Neural cell (in vitro differentiated cells): Measurements from ENCODE around the gene CHML. TPM values are rescaled to one million over a fixed set of nuclear protein-coding genes. Genes with fewer than 3 reads are reported as not detected.

Source experiments
- H2AFZ ChIP-seq: fragments of 200-600, 300-800 bp; sonication (generic), shearing (Covaris generic); 2 replicates; pipeline ENCODE4 v1.6.0; 2014; ENCODE audit warnings: low read depth, mild to moderate bottlenecking, antibody characterized with exemption, low read length, moderate library complexity
- H3F3A ChIP-seq: fragments of 200-600 bp; shearing (Covaris generic); 2 replicates; pipeline ENCODE4 v1.6.1; 2016; ENCODE audit warnings: mild to moderate bottlenecking, moderate library complexity, mixed read lengths, antibody characterized with exemption, low read length; ENCODE audit not compliant: insufficient read depth, poor library complexity, severe bottlenecking
- H3K27ac ChIP-seq: fragments of 200-600, 300-800 bp; sonication (generic), shearing (Covaris generic); 2 replicates; pipeline ENCODE4 v1.5.1; 2014; ENCODE audit warnings: mild to moderate bottlenecking, low read length, moderate library complexity
- H3K27me3 ChIP-seq: fragments of 300-800, 200-600 bp; sonication (generic), shearing (Covaris generic); 2 replicates; pipeline ENCODE4 v1.6.0; 2014; ENCODE audit warnings: mild to moderate bottlenecking, low read depth, low read length, moderate library complexity; ENCODE audit not compliant: insufficient read depth
- H3K36me3 ChIP-seq: fragments of 300-800, 200-600 bp; sonication (generic), shearing (Covaris generic); 2 replicates; pipeline ENCODE4 v1.5.1; 2014; ENCODE audit warnings: mild to moderate bottlenecking, antibody characterized with exemption, low read length, moderate library complexity; ENCODE audit not compliant: insufficient read depth
- H3K4me2 ChIP-seq: fragments of 300-800, 200-600 bp; sonication (generic), shearing (Covaris generic); 2 replicates; pipeline ENCODE4 v1.6.0; 2014; ENCODE audit warnings: mild to moderate bottlenecking, low read length
- H3K4me3 ChIP-seq: fragments of 300-800, 200-600 bp; sonication (generic), shearing (Covaris generic); 2 replicates; pipeline ENCODE4 v1.5.1; 2014; ENCODE audit warnings: mild to moderate bottlenecking, low read length, moderate library complexity
- H3K79me2 ChIP-seq: fragments of 200-600 bp; shearing (Covaris generic); replicated peaks from 2 replicates; pipeline ENCODE4 v1.6.0; 2014; ENCODE audit warnings: mild to moderate bottlenecking, low read length, moderate library complexity; ENCODE audit not compliant: insufficient read depth
- H3K9ac ChIP-seq: fragments of 300-800, 200-600 bp; sonication (generic), shearing (Covaris generic); 2 replicates; pipeline ENCODE4 v1.6.1; 2016; ENCODE audit warnings: mild to moderate bottlenecking, low read length, mixed read lengths
- H3K9me2 ChIP-seq: fragments of 200-600 bp; shearing (Covaris generic); 2 replicates; pipeline ENCODE4 v1.6.1; 2016; ENCODE audit warnings: mild to moderate bottlenecking, low read length, mixed read lengths; ENCODE audit not compliant: insufficient read depth
- H3K9me3 ChIP-seq: fragments of 200-600, 300-800 bp; sonication (generic), shearing (Covaris generic); 2 replicates; pipeline ENCODE4 v1.6.1; 2016; ENCODE audit warnings: mild to moderate bottlenecking, mixed run types, low read length, moderate library complexity, mixed read lengths
- H4K20me1 ChIP-seq: fragments of 200-600 bp; shearing (Covaris generic); 2 replicates; pipeline ENCODE4 v1.6.1; 2016; ENCODE audit warnings: mild to moderate bottlenecking, mixed run types; ENCODE audit not compliant: insufficient read depth
- EP300 ChIP-seq: fragments of 450-650 bp; conservative IDR thresholded peaks from 2 replicates; pipeline ENCODE4 v1.6.1; 2014; ENCODE audit warnings: antibody characterized with exemption, mild to moderate bottlenecking, moderate library complexity; ENCODE audit not compliant: poor library complexity, severe bottlenecking
- EZH2 ChIP-seq: fragments of 200-600, 300-800 bp; shearing (Covaris generic), sonication (generic); IDR thresholded peaks from 2 replicates; pipeline ENCODE4 v1.6.1; 2014; ENCODE audit warnings: antibody characterized with exemption, low read length, borderline replicate concordance, mild to moderate bottlenecking; ENCODE audit not compliant: insufficient read depth, poor library complexity, severe bottlenecking
- MXI1 ChIP-seq: fragments of 450-650 bp; conservative IDR thresholded peaks from 2 replicates; pipeline ENCODE4 v1.6.1; 2014; ENCODE audit warnings: antibody characterized with exemption, mild to moderate bottlenecking; ENCODE audit not compliant: poor library complexity, severe bottlenecking
- POLR2AphosphoS5 ChIP-seq: IDR thresholded peaks from 2 replicates; pipeline ENCODE4 v1.6.1; 2012
- RAD21 ChIP-seq: fragments of 450-650 bp; conservative IDR thresholded peaks from 2 replicates; pipeline ENCODE4 v1.6.1; 2014; ENCODE audit warnings: antibody characterized with exemption, mild to moderate bottlenecking, moderate library complexity
- SMC3 ChIP-seq: fragments of 450-650 bp; conservative IDR thresholded peaks from 2 replicates; pipeline ENCODE4 v1.6.1; 2014; ENCODE audit warnings: antibody characterized with exemption, mild to moderate bottlenecking, moderate library complexity; ENCODE audit not compliant: poor library complexity
- TAF1 ChIP-seq: IDR thresholded peaks from 2 replicates; pipeline ENCODE4 v1.6.1; 2012; ENCODE audit warnings: low read depth
- polyA plus RNA-seq: library from polyadenylated mRNA; depleted of rRNA; stranded (reverse); fragments of >200 nt; gene quantifications from 2 replicates; pipeline ENCODE4 v1.2.3, GENCODE V29; 2014
- TF ChIP-seq, protein P1 (sequence below): IDR thresholded peaks from 2 replicates; pipeline ENCODE4 v1.6.1; 2012; ENCODE audit warnings: borderline replicate concordance
- TF ChIP-seq, protein P2 (sequence below): fragments of 450-650 bp; IDR thresholded peaks from 2 replicates; pipeline ENCODE4 v1.5.1; 2014; ENCODE audit warnings: antibody characterized with exemption, mild to moderate bottlenecking, moderate library complexity; ENCODE audit not compliant: poor library complexity, severe bottlenecking

CHML gene
- polyA plus RNA-seq, 1 donor from 2014 or later: 18.5 TPM

DNA sequence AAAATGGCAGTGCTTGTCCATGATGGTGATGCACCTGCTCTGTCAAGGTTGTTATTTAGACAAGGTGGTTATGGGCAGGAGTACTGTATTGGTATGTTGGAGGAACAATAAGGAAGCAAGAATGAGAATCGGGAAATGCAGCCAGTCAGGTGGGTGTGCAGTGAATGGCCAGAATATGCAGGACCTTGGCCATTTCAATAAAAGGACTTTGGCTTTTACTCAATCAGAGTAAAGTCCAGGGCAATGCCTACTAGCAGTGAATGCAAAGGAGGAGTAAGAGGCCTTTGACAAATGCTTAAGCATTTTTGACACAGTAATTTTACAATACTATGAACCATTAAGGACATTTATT, 2.4 kb upstream of the CHML start:
- no peaks in the 10 kb centered on the region for H3K9me3 ChIP-seq
- no peak overlapping the region for H3K4me3 ChIP-seq
- H3K79me2 ChIP-seq: peaks cover 18% of the 10 kb centered on the region
- no peaks in the 10 kb centered on the region for H3K27me3 ChIP-seq
- H4K20me1 ChIP-seq: no peaks in the 10 kb centered on the region
- H3F3A ChIP-seq: no peaks in the 10 kb centered on the region
- no peak overlapping the region for H3K4me2 ChIP-seq
- TF ChIP-seq, protein P1, sequence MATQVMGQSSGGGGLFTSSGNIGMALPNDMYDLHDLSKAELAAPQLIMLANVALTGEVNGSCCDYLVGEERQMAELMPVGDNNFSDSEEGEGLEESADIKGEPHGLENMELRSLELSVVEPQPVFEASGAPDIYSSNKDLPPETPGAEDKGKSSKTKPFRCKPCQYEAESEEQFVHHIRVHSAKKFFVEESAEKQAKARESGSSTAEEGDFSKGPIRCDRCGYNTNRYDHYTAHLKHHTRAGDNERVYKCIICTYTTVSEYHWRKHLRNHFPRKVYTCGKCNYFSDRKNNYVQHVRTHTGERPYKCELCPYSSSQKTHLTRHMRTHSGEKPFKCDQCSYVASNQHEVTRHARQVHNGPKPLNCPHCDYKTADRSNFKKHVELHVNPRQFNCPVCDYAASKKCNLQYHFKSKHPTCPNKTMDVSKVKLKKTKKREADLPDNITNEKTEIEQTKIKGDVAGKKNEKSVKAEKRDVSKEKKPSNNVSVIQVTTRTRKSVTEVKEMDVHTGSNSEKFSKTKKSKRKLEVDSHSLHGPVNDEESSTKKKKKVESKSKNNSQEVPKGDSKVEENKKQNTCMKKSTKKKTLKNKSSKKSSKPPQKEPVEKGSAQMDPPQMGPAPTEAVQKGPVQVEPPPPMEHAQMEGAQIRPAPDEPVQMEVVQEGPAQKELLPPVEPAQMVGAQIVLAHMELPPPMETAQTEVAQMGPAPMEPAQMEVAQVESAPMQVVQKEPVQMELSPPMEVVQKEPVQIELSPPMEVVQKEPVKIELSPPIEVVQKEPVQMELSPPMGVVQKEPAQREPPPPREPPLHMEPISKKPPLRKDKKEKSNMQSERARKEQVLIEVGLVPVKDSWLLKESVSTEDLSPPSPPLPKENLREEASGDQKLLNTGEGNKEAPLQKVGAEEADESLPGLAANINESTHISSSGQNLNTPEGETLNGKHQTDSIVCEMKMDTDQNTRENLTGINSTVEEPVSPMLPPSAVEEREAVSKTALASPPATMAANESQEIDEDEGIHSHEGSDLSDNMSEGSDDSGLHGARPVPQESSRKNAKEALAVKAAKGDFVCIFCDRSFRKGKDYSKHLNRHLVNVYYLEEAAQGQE: no peak
- TF ChIP-seq RAD21 (no peak), EZH2 (no peak), POLR2AphosphoS5 (no peak)
- TF ChIP-seq, protein P2, sequence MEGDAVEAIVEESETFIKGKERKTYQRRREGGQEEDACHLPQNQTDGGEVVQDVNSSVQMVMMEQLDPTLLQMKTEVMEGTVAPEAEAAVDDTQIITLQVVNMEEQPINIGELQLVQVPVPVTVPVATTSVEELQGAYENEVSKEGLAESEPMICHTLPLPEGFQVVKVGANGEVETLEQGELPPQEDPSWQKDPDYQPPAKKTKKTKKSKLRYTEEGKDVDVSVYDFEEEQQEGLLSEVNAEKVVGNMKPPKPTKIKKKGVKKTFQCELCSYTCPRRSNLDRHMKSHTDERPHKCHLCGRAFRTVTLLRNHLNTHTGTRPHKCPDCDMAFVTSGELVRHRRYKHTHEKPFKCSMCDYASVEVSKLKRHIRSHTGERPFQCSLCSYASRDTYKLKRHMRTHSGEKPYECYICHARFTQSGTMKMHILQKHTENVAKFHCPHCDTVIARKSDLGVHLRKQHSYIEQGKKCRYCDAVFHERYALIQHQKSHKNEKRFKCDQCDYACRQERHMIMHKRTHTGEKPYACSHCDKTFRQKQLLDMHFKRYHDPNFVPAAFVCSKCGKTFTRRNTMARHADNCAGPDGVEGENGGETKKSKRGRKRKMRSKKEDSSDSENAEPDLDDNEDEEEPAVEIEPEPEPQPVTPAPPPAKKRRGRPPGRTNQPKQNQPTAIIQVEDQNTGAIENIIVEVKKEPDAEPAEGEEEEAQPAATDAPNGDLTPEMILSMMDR: no peak
- H3K9me2 ChIP-seq: no peaks in the 10 kb centered on the region
- H2AFZ ChIP-seq: no peak overlapping the region
- H3K36me3 ChIP-seq: no peaks in the 10 kb centered on the region
- H3K9ac ChIP-seq: no peak overlapping the region
- H3K27ac ChIP-seq: no peak overlapping the region

DNA sequence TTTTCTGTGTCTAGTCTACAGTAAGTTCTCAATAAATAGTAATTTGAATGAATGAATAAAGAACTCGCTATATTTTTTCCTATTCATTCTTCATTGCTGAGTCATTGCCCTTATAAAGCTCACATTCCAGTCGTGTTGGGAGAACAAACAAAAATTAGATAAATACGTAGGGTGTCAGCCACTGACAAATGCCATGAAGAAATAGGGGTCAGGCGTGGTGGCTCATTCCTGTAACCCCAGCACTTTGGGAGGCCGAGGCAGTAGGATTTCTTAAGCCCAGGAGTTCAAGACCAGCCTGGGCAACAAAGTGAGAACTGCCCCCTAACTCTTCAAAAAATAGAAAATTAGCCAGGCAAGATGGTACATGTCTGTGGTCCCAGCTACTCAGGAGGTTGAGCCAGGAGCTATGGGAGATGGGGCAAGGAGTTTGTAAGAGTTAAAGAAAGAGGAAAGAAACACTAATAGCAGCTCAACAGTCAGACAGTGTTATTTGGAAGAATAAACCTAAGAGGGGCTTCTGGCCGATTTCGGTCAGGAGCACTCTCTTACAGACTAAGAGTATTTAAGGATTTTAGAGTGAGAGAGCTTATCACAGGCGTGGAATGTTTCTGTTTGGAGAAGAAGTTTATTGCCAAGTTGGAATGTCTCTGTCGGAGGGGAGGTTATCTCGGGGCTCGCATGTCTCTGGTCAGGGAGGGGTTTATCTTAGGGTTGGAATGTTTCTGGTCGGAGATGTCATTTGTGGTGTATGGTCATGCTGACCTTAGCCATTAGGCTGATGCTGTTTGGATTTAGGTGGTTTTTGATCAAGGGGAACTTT, 1.8 kb upstream of the CHML start:
- no peaks in the 10 kb centered on the region for H3K27me3 ChIP-seq
- no peak overlapping the region for H3K4me2 ChIP-seq
- no peak overlapping the region for H3K4me3 ChIP-seq
- no peaks in the 10 kb centered on the region for H4K20me1 ChIP-seq
- TF ChIP-seq MXI1 (no peak), POLR2AphosphoS5 (no peak), RAD21 (no peak), EZH2 (no peak), SMC3 (no peak), TAF1 (no peak), EP300 (no peak)
- TF ChIP-seq, protein P2: no peak
- TF ChIP-seq, protein P1: no peak
- H2AFZ ChIP-seq: no peak overlapping the region
- no peaks in the 10 kb centered on the region for H3K36me3 ChIP-seq
- peaks cover 18% of the 10 kb centered on the region for H3K79me2 ChIP-seq
- H3K9ac ChIP-seq: no peak overlapping the region
- H3K27ac ChIP-seq: no peak overlapping the region
- H3K9me2 ChIP-seq: no peaks in the 10 kb centered on the region
- no peaks in the 10 kb centered on the region for H3K9me3 ChIP-seq
- no peaks in the 10 kb centered on the region for H3F3A ChIP-seq
